Thyroid gland (tissue), 4 donors: ENCODE measurements around the gene PLEKHA3. TPM values are rescaled to one million over a fixed set of nuclear protein-coding genes. Genes with fewer than 3 reads are reported as not detected.

ENCODE experiments used
- DNase-seq, 2 donors: peaks; one replicate each; pipeline ENCODE4 v3.0.0-alpha.2; 2019
- H3K27ac ChIP-seq, 3 donors: fragments of 200-600 bp; sonication (generic); 1 replicate in 2 of 3; 2 replicates in 1 of 3; pipeline ENCODE4 v1.5.1; 2016 to 2019; ENCODE audit warnings: mild to moderate bottlenecking in 1 of 3, moderate library complexity in 1 of 3
- H3K27me3 ChIP-seq: fragments of 200-600 bp; sonication (generic); one replicate; pipeline ENCODE4 v1.5.1; 2019
- H3K36me3 ChIP-seq, 2 donors: fragments of 200-600 bp; sonication (generic); one replicate each; pipeline ENCODE4 v1.5.1; 2016 to 2019
- H3K4me1 ChIP-seq, 2 donors: fragments of 200-600 bp; sonication (generic); one replicate each; pipeline ENCODE4 v1.5.1; 2017 to 2019
- H3K4me3 ChIP-seq, 3 donors: fragments of 200-600 bp; sonication (generic); replicated peaks in 1 of 3; 1 replicate in 2 of 3; 2 replicates in 1 of 3; pipeline ENCODE4 v1.5.1; 2016; ENCODE audit warnings: mild to moderate bottlenecking in 1 of 3
- H3K9me3 ChIP-seq: fragments of 200-600 bp; sonication (generic); one replicate; pipeline ENCODE4 v1.5.1; 2017
- CTCF ChIP-seq, 6 experiments: fragments of 200-600 bp in 3 of 6; fragments of 450-650 bp in 3 of 6; sonication (generic) in 3 of 6; IDR thresholded peaks; one replicate each; pipeline ENCODE4 v1.5.1; 2016 to 2019; ENCODE audit warnings: antibody characterized with exemption in 6 of 6, mild to moderate bottlenecking in 2 of 6, inconsistent platforms in 1 of 6, moderate library complexity in 1 of 6
- POLR2A ChIP-seq, 2 donors: fragments of 450-650 bp; IDR thresholded peaks; one replicate each; pipeline ENCODE4 v1.6.1; 2017; ENCODE audit warnings: antibody characterized with exemption in 2 of 2, mild to moderate bottlenecking in 2 of 2, moderate library complexity in 1 of 2
- WGBS, 2 donors: methylation state at CpG; one replicate each; pipeline ENCODE4 v1.1.5; 2017; 5-methylcytosine and 5-hydroxymethylcytosine counted together
- intact Hi-C: fragments of 100-400 bp; cut with DNase I; formaldehyde crosslinking; loops from one replicate; pipeline ENCODE4 v1.15.1; 2023
- total RNA-seq, 4 donors: library from RNA; depleted of rRNA; stranded (reverse); fragments of >200 nt; gene quantifications; one replicate each; pipeline ENCODE4 v1.2.3, GENCODE V29; 2016

PLEKHA3 gene
- total RNA-seq, 4 donors from 2014 or later = 12.3 to 23.5 (median 15.6) TPM

GRCh38 chr2:178478130-178478438, 2.2 kb upstream of the PLEKHA3 start:
- no peaks in the 10 kb centered on the region for H3K27me3 ChIP-seq
- 2 to 3% methylated on average over 10 of the region's 10 CpGs for WGBS, 2 donors
- H3K36me3 ChIP-seq = no peaks in the 10 kb centered on the region
- intact Hi-C loops = no loop called here
- peak overlapping the region; percentile 43 to 63 (median 53) for H3K4me3 ChIP-seq
- peaks cover 22 to 33% of the 10 kb centered on the region in 2 donors for H3K4me1 ChIP-seq
- TF ChIP-seq POLR2A (IDR thresholded peaks at IDR 0.05) = no peak
- TF ChIP-seq CTCF (IDR thresholded peaks at IDR 0.05) = no peak
- peak overlapping the region; percentile 95 to 97 (median 97) for H3K27ac ChIP-seq
- peak; percentile 21 to 39 for DNase-seq
- H3K9me3 ChIP-seq = no peaks in the 10 kb centered on the region

GRCh38 chr2:178478439-178479274, 1.6 kb upstream of the PLEKHA3 start, which contains the start of gene FKBP7:
Gene FKBP7, minus strand, starts transcription at chr2:178478600. Its CDS starts 101 bp downstream, at chr2:178478499.
- Histone ChIP-seq H3K9me3 (no peaks in the 10 kb centered on the region), H3K27ac (peak within 1 kb of the TSS; percentile 95 to 97 (median 97)), H3K4me3 (peak within 1 kb of the TSS; percentile 43 to 63 (median 53)), H3K27me3 (no peaks in the 10 kb centered on the region), H3K36me3 (no peaks in the 10 kb centered on the region), H3K4me1 (peaks cover 26 to 35% of the 10 kb centered on the region in 2 donors)
- intact Hi-C loops = no loop called here
- peak; percentile 82 to 87 for DNase-seq
- peak in 4 of 6 experiments; percentile 11 to 62 (median 46) for TF ChIP-seq CTCF (IDR thresholded peaks at IDR 0.05)
- TF ChIP-seq POLR2A (IDR thresholded peaks at IDR 0.05) = peak; percentile 36 to 92
- WGBS, 2 donors = 1 to 2% methylated on average over 56 of the region's 56 CpGs

GRCh38 chr2:178479275-178479616, 1.0 kb upstream of the PLEKHA3 start:
- H3K36me3 ChIP-seq = no peaks in the 10 kb centered on the region
- intact Hi-C loops = no loop called here
- 61 to 64% methylated on average over 4 of the region's 4 CpGs for WGBS, 2 donors
- no peaks in the 10 kb centered on the region for H3K27me3 ChIP-seq
- H3K4me1 ChIP-seq = peaks cover 32 to 41% of the 10 kb centered on the region in 2 donors
- DNase-seq = no peak
- peak overlapping the region in 1 of 3 donors; percentile 53 for H3K4me3 ChIP-seq
- H3K9me3 ChIP-seq = no peaks in the 10 kb centered on the region
- H3K27ac ChIP-seq = peak overlapping the region; percentile 95 to 97 (median 97)
- TF ChIP-seq CTCF (IDR thresholded peaks at IDR 0.05) (peak in 1 of 6 experiments; percentile 27), POLR2A (IDR thresholded peaks at IDR 0.05) (no peak)

- Histone ChIP-seq H3K9me3 (no peaks in the 10 kb centered on the region), H3K4me3 (peak overlapping the region in 2 of 3 donors; percentile 4 to 90), H3K36me3 (no peaks in the 10 kb centered on the region), H3K4me1 (peaks cover 37 to 46% of the 10 kb centered on the region in 2 donors), H3K27ac (peak overlapping the region; percentile 95 to 97 (median 97)), H3K27me3 (no peaks in the 10 kb centered on the region)
- WGBS, 2 donors = 27 to 29% methylated on average over 19 of the region's 19 CpGs
- TF ChIP-seq POLR2A (IDR thresholded peaks at IDR 0.05) (no peak), CTCF (IDR thresholded peaks at IDR 0.05) (no peak)
- DNase-seq = no peak
- intact Hi-C loops = no loop called here
These were observed 465 bp upstream of the PLEKHA3 start for GRCh38 chr2:178479758-178480226.

GRCh38 chr2:178482437-178482836, 2.2 kb downstream of the PLEKHA3 start:
- Histone ChIP-seq H3K4me1 (peaks cover 43 to 50% of the 10 kb centered on the region in 2 donors), H3K27ac (no peak overlapping the region), H3K27me3 (no peaks in the 10 kb centered on the region), H3K4me3 (no peak overlapping the region), H3K36me3 (no peaks in the 10 kb centered on the region), H3K9me3 (no peaks in the 10 kb centered on the region)
- 91 to 97% methylated on average over 4 of the region's 4 CpGs for WGBS, 2 donors
- TF ChIP-seq POLR2A (IDR thresholded peaks at IDR 0.05) (no peak), CTCF (IDR thresholded peaks at IDR 0.05) (no peak)
- DNase-seq = no peak
- intact Hi-C loops = no loop called here
